Measurements from ENCODE around the gene DBN1.

Gene DBN1

GRCh38 chr5:177505075-177505474, 31.6 kb upstream of the DBN1 start:
- H3K4me3 ChIP-seq (ENCODE audit: control insufficient read depth, low read depth, low read length), result no peak overlapping the region
- no peak for DNase-seq (ENCODE audit: low read depth)
- TF ChIP-seq, protein P1, sequence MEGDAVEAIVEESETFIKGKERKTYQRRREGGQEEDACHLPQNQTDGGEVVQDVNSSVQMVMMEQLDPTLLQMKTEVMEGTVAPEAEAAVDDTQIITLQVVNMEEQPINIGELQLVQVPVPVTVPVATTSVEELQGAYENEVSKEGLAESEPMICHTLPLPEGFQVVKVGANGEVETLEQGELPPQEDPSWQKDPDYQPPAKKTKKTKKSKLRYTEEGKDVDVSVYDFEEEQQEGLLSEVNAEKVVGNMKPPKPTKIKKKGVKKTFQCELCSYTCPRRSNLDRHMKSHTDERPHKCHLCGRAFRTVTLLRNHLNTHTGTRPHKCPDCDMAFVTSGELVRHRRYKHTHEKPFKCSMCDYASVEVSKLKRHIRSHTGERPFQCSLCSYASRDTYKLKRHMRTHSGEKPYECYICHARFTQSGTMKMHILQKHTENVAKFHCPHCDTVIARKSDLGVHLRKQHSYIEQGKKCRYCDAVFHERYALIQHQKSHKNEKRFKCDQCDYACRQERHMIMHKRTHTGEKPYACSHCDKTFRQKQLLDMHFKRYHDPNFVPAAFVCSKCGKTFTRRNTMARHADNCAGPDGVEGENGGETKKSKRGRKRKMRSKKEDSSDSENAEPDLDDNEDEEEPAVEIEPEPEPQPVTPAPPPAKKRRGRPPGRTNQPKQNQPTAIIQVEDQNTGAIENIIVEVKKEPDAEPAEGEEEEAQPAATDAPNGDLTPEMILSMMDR (IDR thresholded peaks at IDR 0.05; ENCODE audit: control insufficient read depth, insufficient read depth, low read depth, low read length, missing control alignments), result no peak

DNA sequence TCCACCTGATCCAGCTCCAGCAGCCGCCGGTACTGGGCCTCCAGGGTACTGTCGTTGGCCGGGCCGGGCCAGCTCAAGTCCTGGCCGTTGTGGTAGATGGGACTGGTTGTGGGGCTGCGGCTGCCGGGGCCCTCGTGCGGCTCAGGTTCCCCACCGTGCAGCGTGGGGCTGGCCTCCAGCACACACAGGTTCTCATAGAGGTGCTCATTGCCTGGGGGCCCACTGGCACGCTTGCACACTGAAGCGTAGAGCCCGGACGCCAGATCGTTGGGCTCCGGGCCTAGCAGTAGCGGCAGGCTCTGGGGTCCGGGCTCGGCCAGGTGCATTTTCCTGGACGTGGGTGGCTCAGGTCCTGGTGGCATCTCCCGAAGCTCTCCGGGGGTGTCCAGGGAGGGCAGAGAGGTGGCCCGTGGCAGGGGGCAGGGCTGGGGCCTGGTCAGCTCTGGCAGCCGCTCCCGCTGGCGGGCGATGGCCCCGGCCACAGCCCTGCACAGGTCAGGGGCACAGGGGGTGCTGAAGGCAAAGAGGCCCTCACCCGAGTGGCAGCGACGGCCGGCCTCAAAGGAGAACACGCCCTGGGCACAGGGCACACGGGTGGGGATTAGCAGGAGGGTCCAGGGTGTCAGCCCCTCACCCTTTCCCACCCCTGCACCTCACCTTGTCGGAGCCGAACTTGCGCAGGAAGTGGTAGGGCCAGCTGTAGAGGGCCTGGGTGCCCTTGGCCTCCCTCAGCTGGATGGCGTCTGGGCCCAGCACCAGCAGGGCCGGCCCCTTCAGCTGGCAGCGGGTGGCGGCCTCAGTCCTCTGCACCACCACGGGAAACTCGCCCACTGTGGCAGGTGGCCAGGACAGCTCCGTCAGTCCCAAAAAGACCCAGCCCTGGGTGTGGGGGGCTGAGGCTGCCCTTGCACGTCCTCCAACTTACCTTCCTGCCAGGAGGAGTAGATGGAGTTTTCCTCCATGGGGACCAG, 30.9 kb upstream of the DBN1 start:
- H3K4me3 ChIP-seq (ENCODE audit: control insufficient read depth, low read depth, low read length), result no peak overlapping the region
- no peak for DNase-seq (ENCODE audit: low read depth)
- TF ChIP-seq, protein P1 (IDR thresholded peaks at IDR 0.05; ENCODE audit: control insufficient read depth, insufficient read depth, low read depth, low read length, missing control alignments), result no peak

DNA sequence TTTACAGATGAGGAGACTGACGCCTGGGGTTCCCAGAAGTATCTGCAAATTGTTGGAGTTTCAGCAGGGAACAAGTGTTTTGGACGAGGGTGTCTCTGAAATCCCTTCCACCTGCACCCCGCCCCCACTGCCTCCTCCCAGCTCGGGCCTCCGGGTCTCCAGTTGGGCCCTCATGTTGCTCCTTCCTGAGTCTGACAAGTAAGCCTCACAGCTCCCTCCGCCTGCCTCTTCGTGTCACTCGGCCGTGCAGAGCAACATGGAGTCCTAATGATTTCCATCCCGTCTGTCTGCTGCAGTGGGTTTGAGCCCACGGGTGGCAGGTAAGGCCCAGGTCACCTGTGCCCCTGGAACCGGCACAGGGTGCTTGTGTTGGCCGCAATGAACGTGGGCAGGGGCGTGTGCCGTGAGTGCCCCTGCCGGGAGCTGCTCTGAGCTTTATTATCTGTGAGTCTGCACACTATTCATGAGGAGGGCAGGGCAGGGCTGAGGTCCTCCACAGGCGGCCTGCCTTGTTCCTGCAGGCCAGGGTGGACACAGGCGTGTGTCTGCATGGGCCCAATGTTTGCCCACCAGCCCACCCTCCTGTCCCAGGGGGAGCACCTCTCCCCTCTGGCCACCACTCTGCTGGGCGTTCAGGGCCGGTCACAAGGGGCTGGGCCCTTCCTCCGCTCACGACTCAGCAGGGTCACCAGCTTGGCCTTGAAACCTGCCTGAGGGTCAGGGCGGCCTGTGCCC, 30.1 kb upstream of the DBN1 start:
- DNase-seq (ENCODE audit: low read depth), result no peak
- no peak overlapping the region for H3K4me3 ChIP-seq (ENCODE audit: control insufficient read depth, low read depth, low read length)
- TF ChIP-seq, protein P1 (IDR thresholded peaks at IDR 0.05; ENCODE audit: control insufficient read depth, insufficient read depth, low read depth, low read length, missing control alignments), result no peak

DNA sequence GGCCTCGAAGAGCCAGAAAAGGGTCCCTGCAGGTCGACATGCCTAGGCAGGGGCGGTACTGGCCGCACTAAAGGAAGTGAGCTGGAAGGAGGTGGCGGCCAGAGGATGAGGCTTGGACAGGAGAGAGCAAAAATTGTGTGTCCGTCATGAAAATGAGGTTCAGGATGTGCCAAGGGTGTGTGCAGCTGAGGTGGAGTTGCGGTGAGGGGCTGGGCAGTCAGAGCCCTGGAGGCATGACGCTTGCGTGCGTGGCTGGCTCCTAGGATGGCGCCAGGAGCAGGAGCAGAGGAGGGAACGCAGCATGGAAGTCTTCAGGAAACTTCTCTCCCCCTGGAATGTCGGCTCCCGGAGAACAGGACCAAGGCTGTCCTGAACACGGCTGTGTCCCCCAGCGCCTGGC, 29.5 kb upstream of the DBN1 start:
- no peak overlapping the region for H3K4me3 ChIP-seq (ENCODE audit: control insufficient read depth, low read depth, low read length)
- TF ChIP-seq, protein P1 (IDR thresholded peaks at IDR 0.05; ENCODE audit: control insufficient read depth, insufficient read depth, low read depth, low read length, missing control alignments), result no peak
- DNase-seq (ENCODE audit: low read depth), result no peak

DNA sequence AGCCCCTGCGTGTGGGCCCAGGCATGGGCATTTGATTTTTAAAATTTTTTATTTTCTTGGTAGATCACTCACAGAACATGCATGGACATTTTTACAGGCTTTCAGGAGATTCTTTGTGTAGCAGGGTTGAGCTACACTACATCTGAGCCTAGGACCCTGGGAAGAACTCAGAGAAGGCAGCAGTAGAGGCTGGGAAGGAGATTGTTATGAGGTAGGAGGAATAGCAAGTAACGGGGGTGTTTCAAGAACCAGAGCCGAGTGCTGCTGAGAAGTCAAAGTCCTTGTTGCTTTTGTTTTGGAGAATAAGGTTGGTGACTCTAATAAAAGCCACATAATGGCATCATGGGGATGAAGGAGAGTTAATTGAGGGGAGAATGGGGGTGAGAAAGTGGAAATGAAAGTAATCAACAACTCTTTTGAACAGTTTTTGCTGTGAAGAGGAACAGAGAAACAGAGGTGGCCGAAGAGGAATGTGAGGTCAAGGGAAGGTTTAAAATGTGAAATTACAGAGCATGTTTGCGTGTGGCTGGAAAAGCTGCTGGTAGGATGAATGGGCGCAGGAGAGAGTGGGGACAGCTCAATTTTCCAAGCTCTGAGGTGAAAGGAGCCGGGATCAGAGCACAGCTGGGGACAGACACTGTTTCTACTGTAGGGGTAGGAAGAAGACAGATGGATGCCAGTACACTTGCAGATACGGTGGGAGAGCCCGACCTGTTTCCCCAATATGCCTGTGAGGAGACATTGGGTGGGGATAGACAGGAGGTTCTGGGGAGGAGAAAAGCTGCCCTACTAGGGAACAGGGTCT, 28.6 kb upstream of the DBN1 start:
- no peak for DNase-seq (ENCODE audit: low read depth)
- H3K4me3 ChIP-seq (ENCODE audit: control insufficient read depth, low read depth, low read length), result no peak overlapping the region
- TF ChIP-seq, protein P1 (IDR thresholded peaks at IDR 0.05; ENCODE audit: control insufficient read depth, insufficient read depth, low read depth, low read length, missing control alignments), result no peak
